PFSK-1 (cell line): ENCODE data around the gene FYN.

Experiments
- FOXP2 ChIP-seq: optimal IDR thresholded peaks from 2 replicates; pipeline ENCODE3; 2011; ENCODE audit warnings: borderline replicate concordance, control low read depth, inconsistent platforms; ENCODE audit not compliant: insufficient read depth; ENCODE audit errors: extremely low read length, extremely low read depth
- POLR2AphosphoS5 ChIP-seq: IDR thresholded peaks from 2 replicates; pipeline ENCODE4 v1.6.1; 2012; ENCODE audit warnings: low read depth, mild to moderate bottlenecking, control low read depth, low read length, moderate library complexity
- REST ChIP-seq, 2 experiments: IDR thresholded peaks; 2 replicates each; pipeline versions ENCODE4 v1.6.1 to v1.8.0; 2011 to 2012; ENCODE audit warnings: low read depth in 2 of 2, low read length in 2 of 2, control low read depth in 1 of 2, inconsistent platforms in 1 of 2, mild to moderate bottlenecking in 1 of 2, moderate library complexity in 1 of 2; ENCODE audit not compliant: insufficient read depth in 1 of 2
- SIN3A ChIP-seq: IDR thresholded peaks from 2 replicates; pipeline ENCODE4 v1.6.1; 2012; ENCODE audit warnings: mild to moderate bottlenecking, low read length, moderate library complexity, borderline replicate concordance; ENCODE audit not compliant: insufficient read depth
- TAF1 ChIP-seq: IDR thresholded peaks from 2 replicates; pipeline ENCODE4 v1.6.1; 2012; ENCODE audit warnings: low read length, control low read depth, borderline replicate concordance; ENCODE audit not compliant: insufficient read depth

FYN gene

GRCh38 chr6:111646034-111646433 lies 227.2 kb downstream of the FYN start:
- TF ChIP-seq POLR2AphosphoS5 (no peak), SIN3A (no peak), REST (IDR thresholded peaks at IDR 0.05; ENCODE audit: insufficient read depth in 1 of 2, low read depth in 2 of 2, low read length in 2 of 2) (no peak), FOXP2 (no peak), TAF1 (no peak)

GRCh38 chr6:111644893-111645430 lies 228.3 kb downstream of the FYN start:
- TF ChIP-seq SIN3A (no peak), TAF1 (no peak), FOXP2 (no peak), POLR2AphosphoS5 (no peak), REST (IDR thresholded peaks at IDR 0.05; ENCODE audit: insufficient read depth in 1 of 2, low read depth in 2 of 2, low read length in 2 of 2) (no peak)

GRCh38 chr6:111642463-111643158 lies 230.6 kb downstream of the FYN start:
- TF ChIP-seq FOXP2 (no peak), SIN3A (no peak), REST (IDR thresholded peaks at IDR 0.05; ENCODE audit: insufficient read depth in 1 of 2, low read depth in 2 of 2, low read length in 2 of 2) (no peak), POLR2AphosphoS5 (no peak)

- TF ChIP-seq FOXP2 (no peak), REST (IDR thresholded peaks at IDR 0.05; ENCODE audit: insufficient read depth in 1 of 2, low read depth in 2 of 2, low read length in 2 of 2) (no peak), POLR2AphosphoS5 (no peak), TAF1 (no peak), SIN3A (no peak)
Measured at GRCh38 chr6:111639266-111639665, 234.0 kb downstream of the FYN start.

- TF ChIP-seq SIN3A: no peak
- TF ChIP-seq FOXP2: no peak
- TF ChIP-seq TAF1: no peak
- no peak for TF ChIP-seq POLR2AphosphoS5
- TF ChIP-seq REST (IDR thresholded peaks at IDR 0.05; ENCODE audit: insufficient read depth in 1 of 2, low read depth in 2 of 2, low read length in 2 of 2): no peak
Measured at GRCh38 chr6:111633822-111634221, 239.4 kb downstream of the FYN start.
